ENCODE results near the gene WWOX. TPM values are rescaled to one million over a fixed set of nuclear protein-coding genes. Genes with fewer than 3 reads are reported as not detected.

WWOX gene
- total and polyA plus RNA-seq, 10 donors, result 5.9 to 90.3 (median 26.4) TPM

GRCh38 chr16:78906135-78906534, 806.7 kb downstream of the WWOX start:
- no peaks in the 10 kb centered on the region for H3K4me1 ChIP-seq
- WGBS, 5 donors, result 65 to 90% (median 81%) methylated on average over 3 of the region's 3 CpGs
- no peaks in the 10 kb centered on the region for H3K27me3 ChIP-seq (replicated peaks in 1 of 7)
- peaks cover 0 to 17% (median 4%) of the 10 kb centered on the region in 8 donors for H3K9me3 ChIP-seq
- DNase-seq, result no peak
- intact Hi-C loops (cut with DNase I; ENCODE audit: low total_unique reads), result no loop called here
- no peaks in the 10 kb centered on the region for H3K36me3 ChIP-seq
- no peak overlapping the region for H3K4me3 ChIP-seq
- H3K27ac ChIP-seq, result no peak overlapping the region
- TF ChIP-seq POLR2AphosphoS5 (IDR thresholded peaks at IDR 0.05) (no peak), CTCF (IDR thresholded peaks at IDR 0.05 in 8 of 11, conservative IDR thresholded peaks at IDR 0.05 in 3 of 11) (no peak), POLR2A (IDR thresholded peaks at IDR 0.05) (no peak)

GRCh38 chr16:78909226-78909625, 809.8 kb downstream of the WWOX start:
- H3K9me3 ChIP-seq, result peaks cover 0 to 17% (median 4%) of the 10 kb centered on the region in 8 donors
- 79 to 86% (median 81%) methylated on average over 5 of the region's 5 CpGs for WGBS, 5 donors
- H3K36me3 ChIP-seq, result no peaks in the 10 kb centered on the region
- DNase-seq, result no peak
- H3K4me1 ChIP-seq, result no peaks in the 10 kb centered on the region
- intact Hi-C loops (cut with DNase I; ENCODE audit: low total_unique reads), result no loop called here
- H3K4me3 ChIP-seq, result no peak overlapping the region
- TF ChIP-seq POLR2AphosphoS5 (IDR thresholded peaks at IDR 0.05) (no peak), POLR2A (IDR thresholded peaks at IDR 0.05) (no peak), CTCF (IDR thresholded peaks at IDR 0.05 in 8 of 11, conservative IDR thresholded peaks at IDR 0.05 in 3 of 11) (no peak)
- no peak overlapping the region for H3K27ac ChIP-seq
- H3K27me3 ChIP-seq (replicated peaks in 1 of 7), result no peaks in the 10 kb centered on the region

GRCh38 chr16:78915811-78916345, 816.4 kb downstream of the WWOX start:
- H3K4me3 ChIP-seq, result no peak overlapping the region
- DNase-seq, result no peak
- WGBS, 5 donors, result 62 to 79% (median 68%) methylated on average over 9 of the region's 9 CpGs
- TF ChIP-seq CTCF (IDR thresholded peaks at IDR 0.05 in 8 of 11, conservative IDR thresholded peaks at IDR 0.05 in 3 of 11) (no peak), POLR2A (IDR thresholded peaks at IDR 0.05) (no peak), POLR2AphosphoS5 (IDR thresholded peaks at IDR 0.05) (no peak)
- H3K27ac ChIP-seq, result no peak overlapping the region
- intact Hi-C loops (cut with DNase I; ENCODE audit: low total_unique reads), result no loop called here
- H3K36me3 ChIP-seq, result no peaks in the 10 kb centered on the region
- H3K4me1 ChIP-seq, result no peaks in the 10 kb centered on the region
- H3K27me3 ChIP-seq (replicated peaks in 1 of 7), result no peaks in the 10 kb centered on the region
- H3K9me3 ChIP-seq, result peaks cover 0 to 16% (median 4%) of the 10 kb centered on the region in 8 donors

GRCh38 chr16:78916928-78917545, 817.6 kb downstream of the WWOX start:
- TF ChIP-seq POLR2AphosphoS5 (IDR thresholded peaks at IDR 0.05) (no peak), CTCF (IDR thresholded peaks at IDR 0.05 in 8 of 11, conservative IDR thresholded peaks at IDR 0.05 in 3 of 11) (no peak), POLR2A (IDR thresholded peaks at IDR 0.05) (no peak)
- H3K4me3 ChIP-seq, result no peak overlapping the region
- no peaks in the 10 kb centered on the region for H3K36me3 ChIP-seq
- peaks cover 0 to 26% (median 15%) of the 10 kb centered on the region in 8 donors for H3K9me3 ChIP-seq
- no peaks in the 10 kb centered on the region for H3K27me3 ChIP-seq (replicated peaks in 1 of 7)
- no peak for DNase-seq
- H3K4me1 ChIP-seq, result no peaks in the 10 kb centered on the region
- 78 to 82% (median 82%) methylated on average over 7 of the region's 7 CpGs for WGBS, 5 donors
- intact Hi-C loops (cut with DNase I; ENCODE audit: low total_unique reads), result no loop called here
- no peak overlapping the region for H3K27ac ChIP-seq
